Measurements from ENCODE around the gene FBN3.
"Not testable (repeated sequence)": the region's sequence is repeated elsewhere in the genome, so short reads cannot be mapped to it uniquely, and the experiment has no call there.

Gene FBN3

DNA sequence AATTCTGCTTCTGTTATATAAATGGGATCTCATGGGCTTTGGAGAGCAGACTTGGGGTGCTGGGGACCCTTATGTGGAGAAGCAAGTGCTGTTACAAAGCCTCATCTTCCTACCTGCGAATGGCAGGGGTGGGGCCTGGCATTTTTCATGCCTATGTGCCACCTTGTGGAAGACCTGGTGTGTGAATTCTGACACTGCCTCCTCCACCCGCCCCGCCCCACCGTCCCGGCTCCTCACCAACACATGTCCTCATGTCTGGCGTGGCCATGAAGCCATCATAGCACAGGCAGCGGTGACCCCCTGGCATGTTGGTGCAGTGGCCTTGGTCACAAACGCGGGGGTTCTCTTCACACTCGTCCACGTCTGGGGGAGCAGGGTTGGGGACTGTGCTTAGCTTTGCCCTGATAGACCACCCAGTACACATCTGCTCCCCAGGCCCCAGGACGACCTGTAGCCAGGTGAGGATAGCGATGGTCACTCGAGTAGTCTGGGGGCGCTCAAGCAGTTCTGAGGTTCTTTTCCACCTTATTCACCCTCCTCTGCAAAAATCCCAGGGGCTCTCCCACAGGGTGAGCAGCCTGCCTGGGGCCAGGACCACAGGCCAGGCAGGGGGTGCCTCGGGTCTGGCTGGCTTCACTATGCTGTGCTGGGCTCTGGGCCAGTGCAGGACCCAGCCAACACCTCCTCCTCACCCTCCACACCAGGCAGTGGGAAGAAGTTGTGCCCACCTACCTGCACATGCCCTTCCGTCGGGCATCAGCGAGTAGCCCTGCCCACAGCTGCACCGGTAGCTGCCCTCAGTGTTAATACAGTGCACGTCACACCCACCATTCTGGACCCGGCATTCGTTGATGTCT is 32.7 kb downstream of the FBN3 start:
- no peak for DNase-seq

GRCh38 chr19:8115805-8116396 is 33.5 kb downstream of the FBN3 start:
- DNase-seq: no peak

DNA sequence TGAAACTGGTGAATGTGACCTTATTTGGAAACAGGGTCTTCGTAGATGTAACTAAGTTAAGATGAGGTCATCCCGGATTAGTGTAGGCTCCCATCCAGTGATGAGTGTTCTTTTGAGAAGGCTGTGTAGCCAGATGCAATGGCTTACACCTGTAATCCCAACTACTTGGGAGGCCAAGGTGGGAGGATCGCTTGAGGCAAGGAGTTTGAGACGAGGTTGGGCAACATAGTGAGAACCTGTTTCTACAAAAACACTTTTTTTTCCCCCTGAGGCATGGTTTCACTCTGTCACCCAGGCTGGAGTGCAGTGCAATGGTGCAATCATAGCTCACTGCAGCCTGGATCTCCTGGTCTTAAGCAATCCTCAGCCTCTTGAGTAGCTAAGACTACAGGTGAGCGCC is 36.4 kb downstream of the FBN3 start:
- DNase-seq: no peak

DNA sequence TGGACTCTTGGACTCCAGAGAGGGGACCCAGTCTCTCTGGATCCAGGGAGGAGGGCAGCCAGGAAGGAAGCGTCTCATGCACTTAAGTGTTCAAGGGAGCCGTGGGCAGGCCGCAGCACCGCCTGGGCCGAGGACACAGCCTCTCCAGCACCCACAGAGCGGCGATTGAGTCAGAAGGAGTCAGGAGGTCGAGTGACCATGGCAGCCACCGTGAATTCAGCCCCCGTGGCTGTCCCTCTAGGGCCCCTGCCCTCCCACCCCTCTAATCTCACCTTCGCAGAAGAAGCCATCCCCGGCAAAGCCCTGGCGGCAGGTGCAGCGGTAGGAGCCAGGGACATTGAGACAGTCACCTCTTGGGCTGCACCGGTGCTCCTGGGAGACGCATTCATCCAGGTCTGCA is 38.0 kb downstream of the FBN3 start:
- DNase-seq: no peak

- no peak for DNase-seq
Measured at GRCh38 chr19:8110931-8111330, 38.5 kb downstream of the FBN3 start.

- no peak for DNase-seq
Measured at GRCh38 chr19:8109890-8110662, 39.3 kb downstream of the FBN3 start.

DNA sequence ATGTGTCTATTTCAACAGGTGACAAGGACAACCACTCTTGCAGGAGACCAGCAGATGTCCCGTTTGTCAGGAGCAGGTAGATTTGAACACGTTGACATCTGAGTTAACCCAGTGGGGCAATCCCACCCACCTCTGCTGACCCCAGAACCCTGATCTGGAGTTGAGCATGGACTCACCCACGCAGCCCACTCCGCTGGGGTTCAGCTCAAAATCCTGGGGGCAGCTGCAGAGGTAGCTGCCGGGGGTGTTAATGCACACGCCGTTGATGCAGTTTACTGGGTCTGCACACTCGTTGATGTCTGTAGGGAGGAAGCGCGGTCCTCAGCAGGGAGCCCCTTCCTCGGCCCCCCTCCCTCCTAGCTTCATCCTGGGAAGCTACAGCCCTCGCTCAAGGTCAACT is 39.9 kb downstream of the FBN3 start:
- DNase-seq: no peak

GRCh38 chr19:8108560-8109445 is 40.6 kb downstream of the FBN3 start:
- no peak for DNase-seq

DNA sequence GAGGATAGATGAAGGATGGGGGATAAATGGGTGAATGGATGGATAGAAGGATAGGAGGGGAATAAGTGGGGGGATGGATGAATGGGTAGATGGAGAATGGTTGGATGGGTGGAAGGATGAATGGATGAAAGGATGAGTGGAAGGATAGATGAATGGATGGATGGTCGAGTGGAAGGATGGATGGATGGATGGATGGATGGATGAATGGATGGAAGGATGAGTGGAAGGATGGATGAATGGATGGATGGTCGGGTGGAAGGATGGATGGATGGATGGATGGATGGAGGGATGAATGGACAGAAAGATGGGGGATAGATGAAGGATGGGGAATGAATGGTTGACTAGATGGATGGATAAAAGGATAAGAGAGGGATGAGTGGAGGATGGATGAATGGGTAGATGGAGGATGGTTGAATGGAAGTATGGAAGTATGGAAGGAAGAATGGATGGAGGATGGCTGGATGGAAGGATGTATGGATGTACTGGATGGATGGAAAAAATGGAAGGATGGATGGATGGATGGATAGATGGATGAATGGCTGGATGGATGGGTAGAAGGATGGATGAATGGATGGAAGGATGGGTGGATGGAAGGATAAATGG is 42.0 kb downstream of the FBN3 start:
- DNase-seq: no peak

DNA sequence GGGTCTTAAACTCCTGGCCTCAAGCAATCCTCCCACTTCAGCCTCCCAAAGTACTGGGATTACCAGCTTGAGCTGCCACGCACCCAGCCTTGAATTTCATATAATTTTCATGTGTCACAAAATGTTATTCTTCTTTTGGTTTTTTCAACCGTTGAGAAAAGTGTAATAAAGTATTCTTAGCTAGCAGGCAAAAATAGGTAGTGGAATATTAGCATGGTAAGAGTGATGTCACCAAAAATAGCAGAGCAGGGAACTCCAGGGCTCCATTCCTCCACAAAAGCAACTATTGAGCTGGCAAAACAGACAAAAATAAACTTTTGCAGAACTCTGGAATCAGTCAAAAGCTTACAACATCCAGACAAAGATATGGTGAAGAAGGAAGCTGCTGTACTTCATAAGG is 43.9 kb downstream of the FBN3 start:
- DNase-seq: no peak

DNA sequence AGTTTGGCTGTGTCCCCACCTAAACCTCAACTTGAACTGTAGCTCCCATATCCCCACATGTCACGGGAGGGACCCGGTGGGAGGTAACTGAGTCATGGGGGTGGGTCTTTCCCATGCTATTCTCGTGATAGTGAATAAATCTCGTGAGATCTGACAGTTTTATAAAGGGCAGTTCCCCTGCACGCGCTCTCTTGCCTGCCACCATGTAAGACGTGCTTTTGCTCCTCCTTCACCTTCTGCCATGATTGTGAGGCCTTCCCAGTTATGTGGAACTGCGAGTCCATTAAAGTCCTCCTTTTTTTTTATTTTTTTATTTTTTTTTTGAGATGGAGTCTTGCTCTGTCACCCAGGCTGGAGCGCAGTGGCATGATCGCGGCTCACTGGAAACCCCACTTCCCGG is 47.5 kb downstream of the FBN3 start:
- DNase-seq: not testable (repeated sequence)

DNA sequence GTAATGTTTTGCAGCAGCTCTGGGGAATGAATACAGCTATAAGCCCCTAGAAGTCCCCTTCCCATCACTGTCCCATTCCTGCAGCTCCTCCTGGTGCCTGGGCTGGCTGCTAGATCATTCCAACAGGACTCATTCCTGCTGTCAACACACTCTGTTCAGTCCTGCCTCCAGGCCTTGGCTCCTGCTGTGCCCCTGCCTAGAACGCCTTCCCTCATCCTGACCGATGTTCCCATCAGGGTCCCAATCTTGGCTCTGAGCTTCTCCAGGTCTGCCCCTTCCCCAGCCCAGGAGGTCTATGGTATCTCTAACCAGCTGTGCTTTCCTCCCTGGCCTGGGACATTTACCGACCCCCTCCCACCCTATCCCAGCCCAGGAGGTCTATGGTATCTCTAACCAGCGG is 48.1 kb downstream of the FBN3 start:
- no peak for DNase-seq

DNA sequence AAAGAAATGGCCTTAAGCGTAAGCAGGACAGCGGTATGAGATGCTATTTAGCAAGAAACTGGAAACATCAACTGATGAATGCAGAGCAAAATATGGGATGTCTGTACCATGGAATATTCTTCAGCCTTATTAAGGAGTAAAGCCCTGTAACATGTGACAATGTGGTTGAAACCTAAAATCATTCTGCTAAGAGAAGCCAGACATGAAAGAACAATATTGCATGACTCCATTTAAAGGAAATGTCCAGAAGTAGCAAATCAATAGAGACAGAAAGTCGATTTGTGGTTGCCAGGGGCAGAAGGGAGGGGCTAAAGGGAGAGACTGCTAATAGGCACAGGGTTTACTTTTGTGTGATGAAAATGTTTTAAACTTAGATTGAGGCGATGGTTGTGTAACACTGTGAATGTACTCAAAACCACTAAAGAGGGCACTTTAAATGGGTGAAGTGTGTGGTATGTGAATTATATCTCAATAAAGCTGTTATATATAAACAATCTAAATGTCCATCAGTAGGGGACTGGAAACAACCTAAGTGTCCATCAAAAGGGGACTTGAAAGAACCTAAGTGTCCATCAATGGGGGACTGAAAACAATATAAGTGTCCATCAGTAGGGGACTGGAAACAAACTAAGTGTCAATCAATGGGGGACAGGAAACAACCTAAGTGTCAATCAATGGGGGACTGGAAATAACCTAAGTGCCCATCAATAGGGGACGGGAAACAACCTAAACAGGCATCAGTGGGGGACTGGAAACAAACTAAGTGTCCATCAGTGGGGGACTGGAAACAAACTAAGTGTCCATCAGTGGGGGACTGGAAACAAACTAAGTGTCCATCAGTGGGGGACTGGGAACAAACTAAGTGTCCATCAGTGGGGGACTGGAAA is 51.5 kb downstream of the FBN3 start:
- no peak for DNase-seq

DNA sequence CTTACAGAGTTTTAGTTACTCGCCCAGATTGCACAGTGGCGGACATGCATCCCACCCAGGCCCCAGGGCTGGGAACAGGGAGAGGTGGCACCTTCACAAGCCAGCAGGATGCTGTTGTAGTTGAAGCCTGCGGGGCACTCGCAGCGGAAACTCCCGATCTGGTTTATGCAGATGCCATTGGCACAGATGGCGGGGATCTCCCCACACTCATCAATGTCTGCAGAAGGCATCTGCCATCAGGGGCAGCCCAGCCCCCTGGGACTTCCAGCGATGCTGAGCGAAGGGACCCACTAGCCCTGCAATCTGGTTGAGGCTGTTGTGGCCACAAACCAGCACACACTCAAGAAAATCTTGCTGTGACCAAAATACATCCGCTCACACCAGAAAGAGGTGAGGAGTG is 52.2 kb downstream of the FBN3 start:
- no peak for DNase-seq

- DNase-seq: no peak
Measured at GRCh38 chr19:8096071-8096470, 53.3 kb downstream of the FBN3 start.

DNA sequence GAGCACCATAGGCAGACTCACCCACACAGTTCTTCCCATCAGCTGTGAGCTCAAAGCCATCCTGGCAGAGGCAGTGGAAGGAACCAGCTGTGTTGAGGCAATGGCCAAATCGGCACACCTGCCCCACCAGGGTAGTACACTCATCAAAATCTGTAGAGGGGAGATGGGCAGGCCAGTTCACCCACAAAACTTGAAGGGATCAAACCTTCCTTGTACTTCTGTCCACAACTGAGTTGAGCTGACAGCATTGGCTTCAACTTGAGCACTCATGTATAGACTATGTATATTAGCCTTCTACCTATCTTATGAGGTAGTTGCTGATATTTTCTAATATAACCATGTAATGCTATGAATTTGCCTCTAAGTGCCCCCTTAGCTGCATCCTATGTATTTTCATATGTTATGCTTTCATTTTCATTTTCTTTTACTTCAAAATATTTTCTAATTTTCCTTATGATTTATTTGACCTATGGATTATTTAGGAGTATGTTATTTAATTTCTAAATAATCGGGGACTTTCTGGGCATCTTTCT is 54.0 kb downstream of the FBN3 start:
- no peak for DNase-seq

- no peak for DNase-seq
Measured at GRCh38 chr19:8094336-8094735, 55.1 kb downstream of the FBN3 start.

DNA sequence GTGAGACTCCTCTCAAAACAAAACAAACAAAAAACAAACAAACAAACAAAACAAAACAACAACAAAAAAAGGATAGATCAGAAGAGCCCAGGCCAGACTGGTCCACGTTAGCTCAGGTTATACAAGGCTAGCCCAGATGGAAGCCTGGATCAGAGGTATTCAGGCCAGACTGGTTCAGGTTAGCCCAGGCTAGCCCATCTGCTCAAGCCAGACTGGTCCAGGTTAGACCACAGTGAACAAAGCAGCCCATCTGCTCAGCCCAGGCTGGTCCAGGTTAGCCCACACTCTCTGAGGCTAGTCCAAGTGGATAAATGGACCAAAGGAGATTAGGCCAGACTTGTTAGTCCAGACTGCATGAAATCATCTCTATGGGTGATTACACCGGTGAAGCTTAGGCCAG is 55.7 kb downstream of the FBN3 start:
- no peak for DNase-seq

DNA sequence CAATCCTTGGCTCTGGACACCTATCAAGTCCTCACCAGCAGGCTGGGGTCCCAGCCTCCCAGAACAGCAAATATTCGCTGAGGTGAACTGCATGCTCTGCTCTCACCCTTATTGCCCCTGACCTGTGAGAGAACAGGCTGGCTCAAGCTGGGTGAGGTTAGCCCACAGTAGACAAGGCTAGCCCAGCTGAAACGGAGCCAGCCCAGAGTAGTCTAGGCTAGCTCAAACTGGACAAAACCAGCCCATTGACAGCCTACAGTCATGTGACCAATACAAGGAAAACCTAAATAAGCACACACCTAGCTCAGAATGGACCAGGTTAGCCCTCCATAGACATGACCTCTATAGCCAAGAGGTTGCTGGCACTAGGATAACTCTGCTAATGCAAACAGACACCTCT is 58.4 kb downstream of the FBN3 start:
- no peak for DNase-seq

- DNase-seq: no peak
Measured at GRCh38 chr19:8089664-8090601, 59.5 kb downstream of the FBN3 start.
